ENCODE data around the gene ZNF326. TPM values are rescaled to one million over a fixed set of nuclear protein-coding genes. Genes with fewer than 3 reads are reported as not detected.

The ZNF326 gene
- total RNA-seq, 1 experiment from 2014 or later = 6.3 TPM

GRCh38 chr1:90074566-90074965 lies 79.7 kb downstream of the ZNF326 start:
- no peak for DNase-seq (ENCODE audit: low read depth)

- no peak for DNase-seq (ENCODE audit: low read depth)
Measured at GRCh38 chr1:90074970-90075391, 80.1 kb downstream of the ZNF326 start.

GRCh38 chr1:90083995-90084394 lies 89.1 kb downstream of the ZNF326 start:
- no peak for DNase-seq (ENCODE audit: low read depth)

Other genes with a start within 250 kb of the ZNF326 start
- 36.2 and 46.0 TPM in 2 replicates for gene LRRC8D, start 174.1 kb upstream of the ZNF326 start, total RNA-seq (2014; rRNA removed; shearing (Covaris generic))

Measured in Daoy (cell line).